ENCODE data around the gene EIF6.

DNA sequence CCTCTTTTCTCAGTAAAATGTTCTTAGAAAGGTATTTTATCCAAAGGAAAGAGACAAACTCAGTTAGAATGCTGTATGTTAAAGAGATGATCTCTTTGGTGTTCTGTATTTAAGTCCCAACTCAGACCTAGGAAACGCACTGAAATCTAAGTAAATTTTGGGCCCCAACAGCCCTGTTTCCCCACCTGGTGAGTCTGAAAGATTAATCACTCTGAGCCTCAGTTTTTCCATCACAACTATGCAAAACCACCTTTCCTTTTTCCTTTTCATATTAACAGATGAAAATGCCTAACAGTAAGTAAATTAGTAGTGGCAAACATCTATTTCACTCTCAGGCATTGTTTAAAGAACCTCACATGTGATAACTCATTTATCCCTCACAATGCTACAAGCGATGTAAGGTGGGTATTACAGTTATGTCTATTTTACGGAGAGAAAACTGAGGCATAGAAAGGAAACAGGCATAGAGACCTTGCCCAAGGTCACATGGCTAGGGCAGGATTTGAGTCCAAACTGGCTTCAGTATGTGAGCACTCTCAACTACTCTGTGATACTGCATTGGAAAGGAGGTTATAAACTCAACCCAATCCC lies 43.6 kb upstream of the EIF6 start:
- TF ChIP-seq, protein P1, sequence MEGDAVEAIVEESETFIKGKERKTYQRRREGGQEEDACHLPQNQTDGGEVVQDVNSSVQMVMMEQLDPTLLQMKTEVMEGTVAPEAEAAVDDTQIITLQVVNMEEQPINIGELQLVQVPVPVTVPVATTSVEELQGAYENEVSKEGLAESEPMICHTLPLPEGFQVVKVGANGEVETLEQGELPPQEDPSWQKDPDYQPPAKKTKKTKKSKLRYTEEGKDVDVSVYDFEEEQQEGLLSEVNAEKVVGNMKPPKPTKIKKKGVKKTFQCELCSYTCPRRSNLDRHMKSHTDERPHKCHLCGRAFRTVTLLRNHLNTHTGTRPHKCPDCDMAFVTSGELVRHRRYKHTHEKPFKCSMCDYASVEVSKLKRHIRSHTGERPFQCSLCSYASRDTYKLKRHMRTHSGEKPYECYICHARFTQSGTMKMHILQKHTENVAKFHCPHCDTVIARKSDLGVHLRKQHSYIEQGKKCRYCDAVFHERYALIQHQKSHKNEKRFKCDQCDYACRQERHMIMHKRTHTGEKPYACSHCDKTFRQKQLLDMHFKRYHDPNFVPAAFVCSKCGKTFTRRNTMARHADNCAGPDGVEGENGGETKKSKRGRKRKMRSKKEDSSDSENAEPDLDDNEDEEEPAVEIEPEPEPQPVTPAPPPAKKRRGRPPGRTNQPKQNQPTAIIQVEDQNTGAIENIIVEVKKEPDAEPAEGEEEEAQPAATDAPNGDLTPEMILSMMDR (IDR thresholded peaks at IDR 0.05; ENCODE audit: insufficient read depth, low read depth, low read length): no peak
- no peak for TF ChIP-seq EZH2 (IDR thresholded peaks at IDR 0.05; ENCODE audit: insufficient read depth, low read length)
